BE2C (cell line): Measurements from ENCODE around the gene HMGN4.

Source experiments
- DNase-seq: peaks from one replicate; pipeline ENCODE4 v3.0.0-alpha.2; 2020
- H3K27me3 ChIP-seq: fragments of 250-450 bp; sonication (Bioruptor Pico); 2 replicates; pipeline ENCODE4 v1.5.1; 2020; ENCODE audit warnings: mild to moderate bottlenecking
- H3K36me3 ChIP-seq: fragments of 250-450 bp; sonication (Bioruptor Pico); 2 replicates; pipeline ENCODE4 v1.5.1; 2020; ENCODE audit warnings: mild to moderate bottlenecking
- H3K4me1 ChIP-seq: fragments of 250-450 bp; sonication (Bioruptor Pico); 2 replicates; pipeline ENCODE4 v1.5.1; 2020
- H3K4me3 ChIP-seq: 2 replicates; pipeline ENCODE4 v1.5.1; 2011; ENCODE audit warnings: low read depth, low read length
- H3K9me3 ChIP-seq: fragments of 250-450 bp; sonication (Bioruptor Pico); 2 replicates; pipeline ENCODE4 v1.5.1; 2020
- CTCF ChIP-seq: IDR thresholded peaks from 2 replicates; pipeline ENCODE4 v1.5.1; 2012; ENCODE audit warnings: mild to moderate bottlenecking, low read depth, low read length

HMGN4 gene

GRCh38 chr6:26570027-26570809, 32.1 kb downstream of the HMGN4 start:
- Histone ChIP-seq H3K36me3 (no peaks in the 10 kb centered on the region), H3K4me3 (no peak overlapping the region), H3K27me3 (no peaks in the 10 kb centered on the region), H3K4me1 (no peaks in the 10 kb centered on the region), H3K9me3 (no peaks in the 10 kb centered on the region)
- DNase-seq, result no peak
- no peak for TF ChIP-seq CTCF

DNA sequence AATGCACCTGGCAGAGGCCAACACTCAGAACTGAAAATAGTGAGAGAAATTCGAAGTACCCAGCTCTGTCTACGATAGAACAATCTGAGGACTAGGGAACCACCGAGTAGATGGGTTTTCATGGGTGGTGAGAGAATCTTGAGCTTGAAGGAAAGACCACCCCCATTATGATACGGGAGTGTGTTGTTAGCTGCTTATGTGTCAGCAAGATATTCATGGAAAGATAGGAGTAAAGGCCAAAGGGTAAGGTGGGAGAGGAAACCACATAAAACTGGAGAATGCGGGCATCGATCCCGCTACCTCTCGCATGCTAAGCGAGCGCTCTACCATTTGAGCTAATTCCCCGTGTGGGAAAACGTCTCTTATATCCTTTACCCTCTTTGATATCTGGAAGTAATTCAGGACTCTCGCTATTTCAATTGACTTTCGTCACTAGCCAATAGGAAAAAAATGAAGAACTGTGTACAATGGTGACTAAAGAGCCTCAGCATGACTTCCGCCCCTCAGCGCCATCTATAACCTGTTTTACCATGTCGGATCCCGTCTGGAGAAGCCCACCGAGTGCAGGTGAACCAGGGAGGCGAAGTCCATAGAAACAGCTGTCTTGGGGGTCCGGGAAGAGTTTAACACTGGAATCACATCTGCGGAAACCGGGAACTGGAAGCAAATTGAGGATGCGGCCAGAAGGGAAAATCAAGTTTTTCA, 33.6 kb downstream of the HMGN4 start:
- no peaks in the 10 kb centered on the region for H3K4me1 ChIP-seq
- DNase-seq, result peak; percentile 69
- TF ChIP-seq CTCF, result no peak
- H3K27me3 ChIP-seq, result no peaks in the 10 kb centered on the region
- peak overlapping the region; percentile 87 for H3K4me3 ChIP-seq
- H3K9me3 ChIP-seq, result no peaks in the 10 kb centered on the region
- no peaks in the 10 kb centered on the region for H3K36me3 ChIP-seq

DNA sequence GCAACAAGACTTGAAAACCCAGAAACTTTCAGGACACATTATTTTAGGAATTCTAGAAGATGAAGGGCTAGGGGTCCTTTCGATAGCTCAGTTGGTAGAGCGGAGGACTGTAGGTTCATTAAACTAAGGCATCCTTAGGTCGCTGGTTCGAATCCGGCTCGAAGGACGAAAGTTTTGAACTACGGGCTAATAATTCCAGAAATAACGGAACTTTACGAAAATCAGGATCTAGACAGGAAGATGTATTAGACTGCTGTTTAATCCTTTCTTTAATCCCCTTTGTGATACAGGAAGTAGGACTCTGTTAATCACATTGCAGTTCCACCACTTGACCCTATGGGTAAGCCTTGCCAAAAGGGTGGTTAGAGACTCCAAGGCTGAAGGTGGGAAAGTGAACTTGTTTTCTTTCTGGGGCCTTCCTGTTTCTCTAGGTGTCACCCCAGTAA, 37.4 kb downstream of the HMGN4 start:
- DNase-seq, result peak; percentile 64
- no peaks in the 10 kb centered on the region for H3K4me1 ChIP-seq
- H3K27me3 ChIP-seq, result no peaks in the 10 kb centered on the region
- H3K4me3 ChIP-seq, result peak overlapping the region; percentile 72
- H3K36me3 ChIP-seq, result no peaks in the 10 kb centered on the region
- H3K9me3 ChIP-seq, result no peaks in the 10 kb centered on the region; the same call in 1 of the 2 replicates
- TF ChIP-seq CTCF, result peak; percentile 6; the same call in 1 of the 2 replicates

DNA sequence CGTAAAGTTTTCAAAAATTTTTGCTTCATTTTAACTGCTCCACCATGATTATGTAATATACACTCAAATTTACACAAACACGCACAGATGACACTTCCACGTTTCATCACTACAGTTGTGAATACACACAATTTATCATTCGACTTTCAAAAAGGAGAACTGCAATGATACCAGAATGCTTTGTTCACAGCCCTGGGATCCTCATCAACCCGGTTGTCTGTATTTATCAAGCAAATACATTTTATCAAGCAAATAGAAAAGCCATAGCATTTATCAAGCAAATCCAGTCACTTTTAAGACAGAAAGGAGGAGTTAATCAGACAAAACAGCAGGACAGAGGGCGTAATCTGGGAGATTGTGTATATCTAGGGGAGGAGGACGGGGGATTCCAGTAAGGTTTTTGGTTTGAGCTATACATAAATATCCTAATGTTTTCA, 38.3 kb downstream of the HMGN4 start:
- Histone ChIP-seq H3K4me3 (peak overlapping the region; percentile 72), H3K4me1 (no peaks in the 10 kb centered on the region), H3K36me3 (no peaks in the 10 kb centered on the region), H3K9me3 (no peaks in the 10 kb centered on the region; the same call in 1 of the 2 replicates), H3K27me3 (no peaks in the 10 kb centered on the region)
- TF ChIP-seq CTCF, result no peak
- no peak for DNase-seq

DNA sequence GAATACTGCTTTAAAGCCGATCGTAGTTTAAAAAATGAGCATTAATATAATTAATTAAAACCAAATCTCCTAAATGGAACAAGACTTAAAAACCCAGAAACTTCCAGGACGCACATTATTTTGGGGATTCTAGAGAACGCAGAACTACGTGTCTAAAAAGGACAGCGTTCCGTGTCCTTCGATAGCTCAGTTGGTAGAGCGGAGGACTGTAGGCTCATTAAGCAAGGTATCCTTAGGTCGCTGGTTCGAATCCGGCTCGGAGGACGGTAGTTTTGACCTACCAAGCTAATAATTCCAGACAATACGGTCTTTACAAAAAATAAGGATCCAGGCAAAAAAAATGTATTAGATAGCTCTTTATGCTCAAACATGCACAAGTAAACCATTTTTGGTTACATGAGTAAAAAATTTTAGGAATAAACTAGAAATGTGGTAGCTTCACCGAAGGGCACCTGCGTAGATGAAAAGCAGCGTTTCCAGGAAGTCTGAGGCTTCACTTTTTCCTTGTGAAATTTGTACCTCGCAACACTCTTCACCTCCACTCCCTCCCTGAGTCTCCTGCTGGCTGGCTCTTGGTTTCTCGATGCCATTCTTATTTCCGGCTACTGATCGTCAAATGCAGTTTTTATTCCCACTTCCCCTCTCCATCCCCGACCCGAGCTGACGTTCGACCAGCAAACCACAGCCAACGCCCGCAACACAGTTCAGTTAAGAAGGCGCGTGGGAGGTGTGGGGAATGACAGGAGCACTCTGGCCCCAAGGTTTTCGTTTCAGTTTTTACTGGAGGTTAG, 39.0 kb downstream of the HMGN4 start:
- Histone ChIP-seq H3K4me1 (no peaks in the 10 kb centered on the region), H3K27me3 (no peaks in the 10 kb centered on the region), H3K36me3 (no peaks in the 10 kb centered on the region), H3K4me3 (peak overlapping the region; percentile 72), H3K9me3 (no peaks in the 10 kb centered on the region; the same call in 1 of the 2 replicates)
- TF ChIP-seq CTCF, result no peak
- peak; percentile 77 for DNase-seq
